Suprapubic skin (tissue), 4 donors: ENCODE results near the gene KDM2A. TPM values are rescaled to one million over a fixed set of nuclear protein-coding genes. Genes with fewer than 3 reads are reported as not detected.

ENCODE experiments used
- DNase-seq, 2 donors: peaks; one replicate each; pipeline ENCODE4 v3.0.0-alpha.2; 2019; ENCODE audit warnings: low spot score in 2 of 2
- H3K27ac ChIP-seq: fragments of 200-600 bp; sonication (generic); one replicate; pipeline ENCODE4 v1.5.1; 2019
- H3K27me3 ChIP-seq: fragments of 200-600 bp; sonication (generic); one replicate; pipeline ENCODE4 v1.5.1; 2019
- H3K36me3 ChIP-seq: fragments of 200-600 bp; sonication (generic); one replicate; pipeline ENCODE4 v1.5.1; 2019
- H3K4me1 ChIP-seq: fragments of 200-600 bp; sonication (generic); one replicate; pipeline ENCODE4 v1.5.1; 2019
- H3K4me3 ChIP-seq: fragments of 200-600 bp; sonication (generic); one replicate; pipeline ENCODE4 v1.5.1; 2019; ENCODE audit warnings: mild to moderate bottlenecking
- H3K9me3 ChIP-seq: fragments of 200-600 bp; sonication (generic); one replicate; pipeline ENCODE4 v1.5.1; 2019
- CTCF ChIP-seq, 2 donors: fragments of 200-600 bp in 1 of 2; fragments of 450-650 bp in 1 of 2; sonication (generic) in 1 of 2; IDR thresholded peaks; one replicate each; pipeline ENCODE4 v1.5.1; 2016 to 2019; ENCODE audit warnings: antibody characterized with exemption in 2 of 2, mild to moderate bottlenecking in 1 of 2, moderate library complexity in 1 of 2
- EP300 ChIP-seq: sonication (generic); formaldehyde crosslinking; IDR thresholded peaks from one replicate; pipeline ENCODE4 v1.6.1; 2017; ENCODE audit warnings: antibody characterized with exemption
- POLR2A ChIP-seq, 2 donors: fragments of 450-650 bp; IDR thresholded peaks; one replicate each; pipeline ENCODE4 v1.6.1; 2017; ENCODE audit warnings: antibody characterized with exemption in 2 of 2, mild to moderate bottlenecking in 2 of 2, moderate library complexity in 2 of 2
- POLR2AphosphoS5 ChIP-seq, 3 donors: sonication (generic); formaldehyde crosslinking; IDR thresholded peaks; one replicate each; pipeline ENCODE4 v1.6.1; 2017; ENCODE audit warnings: antibody characterized with exemption in 3 of 3
- WGBS: methylation state at CpG from one replicate; pipeline ENCODE4 v1.1.5; 2018; 5-methylcytosine and 5-hydroxymethylcytosine counted together
- total RNA-seq, 4 donors: library from RNA; depleted of rRNA; stranded (reverse); fragments of >200 nt; gene quantifications; one replicate each; pipeline ENCODE4 v1.1.0, GENCODE V29; 2016

KDM2A gene
- total RNA-seq, 4 donors from 2014 or later, result 76.0 to 142 (median 84.8) TPM

GRCh38 chr11:67306769-67307544 is 187.9 kb downstream of the KDM2A start:
- H3K4me1 ChIP-seq, result peaks cover 49% of the 10 kb centered on the region
- TF ChIP-seq POLR2AphosphoS5 (IDR thresholded peaks at IDR 0.05) (no peak), EP300 (no peak), CTCF (IDR thresholded peaks at IDR 0.05) (no peak), POLR2A (IDR thresholded peaks at IDR 0.05) (no peak)
- WGBS, result 83% methylated on average over 18 of the region's 19 CpGs
- peak; percentile 58 to 72 for DNase-seq
- H3K27ac ChIP-seq, result no peak overlapping the region
- H3K4me3 ChIP-seq, result no peak overlapping the region
- no peaks in the 10 kb centered on the region for H3K27me3 ChIP-seq
- peaks cover 38% of the 10 kb centered on the region for H3K36me3 ChIP-seq
- no peaks in the 10 kb centered on the region for H3K9me3 ChIP-seq

DNA sequence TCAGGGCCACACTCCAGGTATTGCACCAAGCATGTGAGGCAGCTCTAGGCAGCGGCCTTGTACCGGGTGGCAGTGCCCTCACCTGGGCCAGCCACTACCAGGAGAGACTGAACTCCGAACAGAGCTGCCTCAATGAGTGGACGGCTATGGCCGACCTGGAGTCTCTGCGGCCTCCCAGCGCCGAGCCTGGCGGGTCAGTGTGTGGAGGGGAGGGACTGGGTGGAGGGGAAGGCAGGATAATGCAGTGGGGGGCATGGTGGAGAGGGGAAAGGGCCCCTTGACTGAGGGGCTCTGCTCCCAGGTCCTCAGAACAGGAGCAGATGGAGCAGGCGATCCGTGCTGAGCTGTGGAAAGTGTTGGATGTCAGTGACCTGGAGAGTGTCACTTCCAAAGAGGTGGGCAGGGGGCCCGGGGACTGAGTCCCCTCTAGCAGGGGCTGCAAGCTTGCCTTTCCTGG is 188.5 kb downstream of the KDM2A start:
- DNase-seq, result peak; percentile 60
- Histone ChIP-seq H3K27ac (no peak overlapping the region), H3K4me3 (no peak overlapping the region), H3K9me3 (no peaks in the 10 kb centered on the region), H3K27me3 (no peaks in the 10 kb centered on the region), H3K4me1 (peaks cover 49% of the 10 kb centered on the region), H3K36me3 (peaks cover 38% of the 10 kb centered on the region)
- TF ChIP-seq POLR2A (IDR thresholded peaks at IDR 0.05) (no peak), CTCF (IDR thresholded peaks at IDR 0.05) (no peak), POLR2AphosphoS5 (IDR thresholded peaks at IDR 0.05) (no peak), EP300 (no peak)
- 90% methylated on average over 2 of the region's 12 CpGs for WGBS

Other genes starting within 250 kb of the KDM2A start
- 10 to 100 TPM; 10.8 to 25.4 (median 13.9) TPM for gene PC, start 160.9 kb upstream of the KDM2A start, total RNA-seq
- not detected for gene C11orf86, start 144.0 kb upstream of the KDM2A start, total RNA-seq
- gene SYT12, start 96.1 kb upstream of the KDM2A start, total RNA-seq, result 1 to 10 TPM in 1 of 4 donors, under 1 TPM in 3; 0.38 to 1.1 (median 0.53) TPM
- 10 to 100 TPM; 25.1 to 95.5 (median 65.9) TPM for gene RHOD, start 62.4 kb upstream of the KDM2A start, total RNA-seq
- 100 to 1,000 TPM in 2 of 4 donors, 10 to 100 TPM in 2; 84.3 to 157 (median 105) TPM for gene GRK2, start 147.2 kb downstream of the KDM2A start, total RNA-seq
- gene ANKRD13D, start 170.0 kb downstream of the KDM2A start, total RNA-seq, result 100 to 1,000 TPM in 1 of 4 donors, 10 to 100 TPM in 3; 55.7 to 154 (median 77.2) TPM
- gene SSH3, start 184.3 kb downstream of the KDM2A start, total RNA-seq, result 100 to 1,000 TPM in 1 of 4 donors, 10 to 100 TPM in 3; 49.4 to 107 (median 63.9) TPM
- gene POLD4, start 234.3 kb downstream of the KDM2A start, total RNA-seq, result 10 to 100 TPM; 54.5 to 75.7 (median 65.0) TPM